IMR-90 (cell line): ENCODE results near the gene LARP4B. TPM values are rescaled to one million over a fixed set of nuclear protein-coding genes. Genes with fewer than 3 reads are reported as not detected.

ENCODE experiments used
- ATAC-seq: fragments of 200-7000 bp; cut with Tn5 transposase; 2 replicates; pipeline ENCODE4 v1.9.1; 2020; ENCODE audit warnings: low read depth, mild to moderate bottlenecking, moderate library complexity
- BruUV-seq: library from RNA; stranded (reverse); fragments of 400-500 nt; replicated peaks from 2 replicates; lab custom pipeline; 2021; lab: Mats Ljungman, UMichigan
- CTCF ChIA-PET: fragments of 300-600 bp; formaldehyde crosslinking; extraction: SDS; loops from one replicate; lab custom pipeline; 2021; ENCODE audit warnings: antibody characterized with exemption; lab: Yijun Ruan, JAX
- POLR2A ChIA-PET: fragments of 300-600 bp; sonication (Branson Sonifier 250); formaldehyde crosslinking; loops from one replicate; lab custom pipeline; 2022; ENCODE audit warnings: antibody characterized with exemption; ENCODE audit not compliant: unreplicated experiment; lab: Charles Lee
- DNase-seq: peaks from one replicate; pipeline ENCODE4 v3.0.0; 2013
- H2AFZ ChIP-seq: replicated peaks from 2 replicates; pipeline ENCODE3; 2013; ENCODE audit warnings: low read length, mild to moderate bottlenecking; ENCODE audit not compliant: poor library complexity
- H2AK5ac ChIP-seq: 2 replicates; pipeline ENCODE4 v1.6.1; 2013; ENCODE audit warnings: low read depth, low read length, inconsistent platforms
- H2AK9ac ChIP-seq: replicated peaks from 2 replicates; pipeline ENCODE3; 2013; ENCODE audit warnings: mild to moderate bottlenecking, low read depth, low read length, moderate library complexity; ENCODE audit not compliant: poor library complexity
- H2BK120ac ChIP-seq: 2 replicates; pipeline ENCODE4 v1.6.1; 2013; ENCODE audit warnings: low read depth, low read length, inconsistent platforms
- H2BK15ac ChIP-seq: 3 replicates; pipeline ENCODE4 v1.6.1; 2013; ENCODE audit warnings: low read depth, low read length, inconsistent platforms
- H2BK20ac ChIP-seq: 2 replicates; pipeline ENCODE4 v1.6.1; 2013; ENCODE audit warnings: low read depth, mild to moderate bottlenecking, inconsistent platforms, low read length, moderate library complexity
- H2BK5ac ChIP-seq: 2 replicates; pipeline ENCODE4 v1.6.1; 2013; ENCODE audit warnings: mild to moderate bottlenecking, low read depth, low read length, inconsistent platforms; ENCODE audit not compliant: poor library complexity, severe bottlenecking
- H3K14ac ChIP-seq: replicated peaks from 2 replicates; pipeline ENCODE4 v1.6.1; 2013; ENCODE audit warnings: low read depth, low read length, inconsistent platforms
- H3K18ac ChIP-seq: 2 replicates; pipeline ENCODE4 v1.6.1; 2013; ENCODE audit warnings: low read depth, low read length, control low read depth
- H3K23ac ChIP-seq: 2 replicates; pipeline ENCODE4 v1.6.1; 2013; ENCODE audit warnings: low read depth, low read length, inconsistent platforms
- H3K27ac ChIP-seq: 2 replicates; pipeline ENCODE4 v1.5.1; 2013; ENCODE audit warnings: mild to moderate bottlenecking, control low read depth, low read length; ENCODE audit not compliant: insufficient read depth
- H3K27me3 ChIP-seq: 2 replicates; pipeline ENCODE4 v1.6.1; 2013; ENCODE audit warnings: low read length; ENCODE audit not compliant: control insufficient read depth, insufficient read depth
- H3K36me3 ChIP-seq: 2 replicates; pipeline ENCODE4 v1.6.1; 2013; ENCODE audit warnings: low read length, mixed read lengths; ENCODE audit not compliant: control insufficient read depth, insufficient read depth
- H3K4ac ChIP-seq: 2 replicates; pipeline ENCODE4 v1.6.1; 2013; ENCODE audit warnings: low read depth, low read length, inconsistent platforms
- H3K4me1 ChIP-seq: 2 replicates; pipeline ENCODE4 v1.6.1; 2013; ENCODE audit warnings: low read length, mixed read lengths; ENCODE audit not compliant: control insufficient read depth, insufficient read depth
- H3K4me2 ChIP-seq: 2 replicates; pipeline ENCODE4 v1.6.1; 2013; ENCODE audit warnings: low read depth, mild to moderate bottlenecking, control low read depth, low read length, moderate library complexity
- H3K4me3 ChIP-seq: 2 replicates; pipeline ENCODE4 v1.5.1; 2013; ENCODE audit warnings: low read depth, mild to moderate bottlenecking, control low read depth, low read length, moderate library complexity; ENCODE audit not compliant: insufficient read depth
- H3K56ac ChIP-seq: 2 replicates; pipeline ENCODE4 v1.6.1; 2013; ENCODE audit warnings: low read length, inconsistent platforms; ENCODE audit not compliant: insufficient read depth; ENCODE audit errors: extremely low read depth
- H3K79me1 ChIP-seq, 2 experiments: 2 replicates each; pipeline ENCODE4 v1.6.1; 2013; ENCODE audit warnings: low read length in 2 of 2, inconsistent platforms in 1 of 2, low read depth in 1 of 2
- H3K9ac ChIP-seq: 2 replicates; pipeline ENCODE4 v1.6.1; 2013; ENCODE audit warnings: low read depth, low read length, control low read depth
- H3K9me1 ChIP-seq: 2 replicates; pipeline ENCODE4 v1.6.1; 2013; ENCODE audit warnings: low read length, inconsistent platforms; ENCODE audit not compliant: insufficient read depth
- H3K9me3 ChIP-seq: 2 replicates; pipeline ENCODE4 v1.6.1; 2013; ENCODE audit warnings: low read length; ENCODE audit not compliant: control insufficient read depth, insufficient read depth
- H4K20me1 ChIP-seq: 2 replicates; pipeline ENCODE4 v1.6.1; 2013; ENCODE audit warnings: low read length, inconsistent platforms; ENCODE audit not compliant: insufficient read depth
- H4K5ac ChIP-seq: 2 replicates; pipeline ENCODE4 v1.6.1; 2013; ENCODE audit warnings: mild to moderate bottlenecking, low read depth, low read length, control low read depth
- H4K8ac ChIP-seq, 2 experiments: 2 replicates each; pipeline ENCODE4 v1.6.1; 2013; ENCODE audit warnings: low read depth in 2 of 2, low read length in 2 of 2, control low read depth in 1 of 2, inconsistent platforms in 1 of 2
- H4K91ac ChIP-seq: 2 replicates; pipeline ENCODE4 v1.6.1; 2013; ENCODE audit warnings: low read depth, low read length, inconsistent platforms; ENCODE audit not compliant: insufficient read depth
- BHLHE40 ChIP-seq: fragments of 150-350 bp; IDR thresholded peaks from 2 replicates; pipeline ENCODE4 v1.6.1; 2016; ENCODE audit warnings: mild to moderate bottlenecking, low read depth, low read length
- CEBPB ChIP-seq: IDR thresholded peaks from 2 replicates; pipeline ENCODE4 v1.6.1; 2012; ENCODE audit warnings: low read depth, low read length, improper control_type of control experiment
- CHD1 ChIP-seq: IDR thresholded peaks from 2 replicates; pipeline ENCODE4 v1.6.1; 2012; ENCODE audit warnings: low read depth, low read length, improper control_type of control experiment
- CTCF ChIP-seq: conservative IDR thresholded peaks from 2 replicates; pipeline ENCODE4 v1.5.1; 2012; ENCODE audit warnings: mild to moderate bottlenecking, low read depth, low read length, improper control_type of control experiment
- ELK1 ChIP-seq: fragments of 150-350 bp; IDR thresholded peaks from 2 replicates; pipeline ENCODE4 v1.6.1; 2016; ENCODE audit warnings: low read depth, mild to moderate bottlenecking, low read length, moderate library complexity, borderline replicate concordance
- FOS ChIP-seq: fragments of 150-350 bp; IDR thresholded peaks from 2 replicates; pipeline ENCODE4 v1.6.1; 2016; ENCODE audit warnings: low read depth, low read length
- MAFK ChIP-seq: IDR thresholded peaks from 2 replicates; pipeline ENCODE4 v1.6.1; 2012; ENCODE audit warnings: low read depth, low read length, improper control_type of control experiment
- MAZ ChIP-seq: IDR thresholded peaks from 2 replicates; pipeline ENCODE4 v1.6.1; 2012; ENCODE audit warnings: low read depth, mild to moderate bottlenecking, low read length, improper control_type of control experiment, moderate library complexity, borderline replicate concordance
- MXI1 ChIP-seq: IDR thresholded peaks from 2 replicates; pipeline ENCODE4 v1.6.1; 2012; ENCODE audit warnings: low read depth, mild to moderate bottlenecking, low read length, moderate library complexity, borderline replicate concordance
- NFE2L2 ChIP-seq: fragments of 150-350 bp; IDR thresholded peaks from 2 replicates; pipeline ENCODE4 v1.6.1; 2016; ENCODE audit warnings: low read depth, mild to moderate bottlenecking, low read length
- POLR2A ChIP-seq: IDR thresholded peaks from 2 replicates; pipeline ENCODE4 v1.6.1; 2012; ENCODE audit warnings: mild to moderate bottlenecking, low read depth, low read length
- RAD21 ChIP-seq: IDR thresholded peaks from 2 replicates; pipeline ENCODE4 v1.6.1; 2012; ENCODE audit warnings: low read length, improper control_type of control experiment
- RCOR1 ChIP-seq: IDR thresholded peaks from 2 replicates; pipeline ENCODE4 v1.6.1; 2012; ENCODE audit warnings: mild to moderate bottlenecking, low read length, improper control_type of control experiment; ENCODE audit not compliant: insufficient replicate concordance
- RFX5 ChIP-seq: IDR thresholded peaks from 2 replicates; pipeline ENCODE4 v1.8.0; 2012; ENCODE audit warnings: low read depth, mild to moderate bottlenecking, low read length, moderate library complexity
- SMC3 ChIP-seq: fragments of 150-350 bp; IDR thresholded peaks from 2 replicates; pipeline ENCODE4 v1.6.1; 2016; ENCODE audit warnings: low read depth, mild to moderate bottlenecking, antibody characterized with exemption, low read length, moderate library complexity
- USF2 ChIP-seq: fragments of 150-350 bp; IDR thresholded peaks from 2 replicates; pipeline ENCODE4 v1.6.1; 2017; ENCODE audit warnings: mild to moderate bottlenecking, antibody characterized with exemption, low read length, low read depth
- WGBS, 2 experiments: methylation state at CpG; one replicate each; pipeline versions ENCODE4 v1.1.5 to v1.1.7; 2013; ENCODE audit warnings: missing lambda C conversion rate in 2 of 2; ENCODE audit not compliant: insufficient read length in 1 of 2; ENCODE audit errors: extremely low coverage in 2 of 2; 5-methylcytosine and 5-hydroxymethylcytosine counted together
- dilution Hi-C: fragments of 300-500 bp; cut with HindIII; formaldehyde crosslinking; loops from one replicate; pipeline ENCODE4 v1.14.3; 2018; ENCODE audit warnings: low sequenced_read_pairs; ENCODE audit not compliant: unreplicated experiment
- in situ Hi-C: fragments of 300-500 bp; cut with MboI; formaldehyde crosslinking; loops from 3 replicates; pipeline ENCODE4 v1.14.3; 2019; ENCODE audit warnings: low sequenced_read_pairs, inconsistent platforms, mixed read lengths
- intact Hi-C: fragments of 100-400 bp; cut with micrococcal nuclease; formaldehyde crosslinking; loops from 2 replicates; pipeline ENCODE4 v1.10.0; 2022
- polyA plus RNA-seq, 3 experiments: library from polyadenylated mRNA; depleted of rRNA; stranded (reverse); fragments of >200 nt; gene quantifications; 2 replicates each; pipeline ENCODE4 v1.2.3, GENCODE V29; 2012; ENCODE audit warnings: low replicate concordance in 1 of 3
- total RNA-seq: library from RNA; depleted of rRNA; stranded (reverse); fragments of >200 nt; gene quantifications from 2 replicates; pipeline ENCODE4 v1.2.3, GENCODE V29; 2012

LARP4B gene
- total and polyA plus RNA-seq, 2 of the 4 experiments (the other 2 are of a cell fraction) = 24.3 to 25.5 TPM

GRCh38 chr10:916716-917415 is 14.6 kb downstream of the LARP4B start:
- in situ Hi-C loops = no loop called here
- no peak overlapping the region for H2AK9ac ChIP-seq
- H2BK120ac ChIP-seq = no peak overlapping the region
- no peak for TF ChIP-seq MAZ
- TF ChIP-seq RFX5 = no peak
- TF ChIP-seq NFE2L2 = no peak
- no peak for TF ChIP-seq RCOR1
- no peak for TF ChIP-seq RAD21
- TF ChIP-seq MAFK = no peak
- no peak for TF ChIP-seq USF2
- no peak for TF ChIP-seq CHD1
- TF ChIP-seq ELK1 = no peak
- no peak for TF ChIP-seq MXI1
- TF ChIP-seq POLR2A = no peak
- no peak for TF ChIP-seq CTCF
- no peak for TF ChIP-seq SMC3
- no peak for TF ChIP-seq FOS
- TF ChIP-seq CEBPB = no peak
- TF ChIP-seq BHLHE40 = no peak
- no peaks in the 10 kb centered on the region for H3K9me3 ChIP-seq
- no peak overlapping the region for H3K4ac ChIP-seq
- H3K14ac ChIP-seq = no peak overlapping the region
- no peak overlapping the region for H4K91ac ChIP-seq
- H4K5ac ChIP-seq = no peak overlapping the region
- H3K4me2 ChIP-seq = no peak overlapping the region
- no peak overlapping the region for H3K9ac ChIP-seq
- no peaks in the 10 kb centered on the region for H3K27me3 ChIP-seq
- H3K27ac ChIP-seq = no peak overlapping the region
- DNase-seq = no peak
- peaks cover 3% of the 10 kb centered on the region; the same call in 1 of the 2 replicates for H3K4me1 ChIP-seq
- dilution Hi-C loops = no loop called here
- ChIA-PET POLR2A (no interaction called here), CTCF (no interaction called here)
- peaks cover 64% of the 10 kb centered on the region for H4K20me1 ChIP-seq
- no peak overlapping the region for H2BK20ac ChIP-seq
- no TSS peak for BruUV-seq
- no peak overlapping the region for H2BK5ac ChIP-seq
- H2AFZ ChIP-seq = no peak overlapping the region
- no peak for ATAC-seq
- no peak overlapping the region for H3K56ac ChIP-seq
- H2BK15ac ChIP-seq = no peak overlapping the region
- no peak overlapping the region for H3K18ac ChIP-seq
- no peak overlapping the region for H2AK5ac ChIP-seq
- intact Hi-C loops = no loop called here
- peaks cover 13% of the 10 kb centered on the region for H3K9me1 ChIP-seq
- no peak overlapping the region for H4K8ac ChIP-seq
- no CpG with 5 or more reads among the region's 7 CpGs for WGBS, 2 experiments
- peaks cover 6 to 50% of the 10 kb centered on the region in 2 experiments for H3K79me1 ChIP-seq
- H3K36me3 ChIP-seq = peaks cover 3% of the 10 kb centered on the region
- no peak overlapping the region for H3K4me3 ChIP-seq
- H3K23ac ChIP-seq = no peak overlapping the region
